ENCODE results near the gene HEPN1. TPM values are rescaled to one million over a fixed set of nuclear protein-coding genes. Genes with fewer than 3 reads are reported as not detected.

The HEPN1 gene
- total RNA-seq, 4 donors from 2014 or later, result not detected

GRCh38 chr11:124878759-124879492, 40.1 kb upstream of the HEPN1 start:
- TF ChIP-seq, protein P1, sequence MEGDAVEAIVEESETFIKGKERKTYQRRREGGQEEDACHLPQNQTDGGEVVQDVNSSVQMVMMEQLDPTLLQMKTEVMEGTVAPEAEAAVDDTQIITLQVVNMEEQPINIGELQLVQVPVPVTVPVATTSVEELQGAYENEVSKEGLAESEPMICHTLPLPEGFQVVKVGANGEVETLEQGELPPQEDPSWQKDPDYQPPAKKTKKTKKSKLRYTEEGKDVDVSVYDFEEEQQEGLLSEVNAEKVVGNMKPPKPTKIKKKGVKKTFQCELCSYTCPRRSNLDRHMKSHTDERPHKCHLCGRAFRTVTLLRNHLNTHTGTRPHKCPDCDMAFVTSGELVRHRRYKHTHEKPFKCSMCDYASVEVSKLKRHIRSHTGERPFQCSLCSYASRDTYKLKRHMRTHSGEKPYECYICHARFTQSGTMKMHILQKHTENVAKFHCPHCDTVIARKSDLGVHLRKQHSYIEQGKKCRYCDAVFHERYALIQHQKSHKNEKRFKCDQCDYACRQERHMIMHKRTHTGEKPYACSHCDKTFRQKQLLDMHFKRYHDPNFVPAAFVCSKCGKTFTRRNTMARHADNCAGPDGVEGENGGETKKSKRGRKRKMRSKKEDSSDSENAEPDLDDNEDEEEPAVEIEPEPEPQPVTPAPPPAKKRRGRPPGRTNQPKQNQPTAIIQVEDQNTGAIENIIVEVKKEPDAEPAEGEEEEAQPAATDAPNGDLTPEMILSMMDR (IDR thresholded peaks at IDR 0.05; ENCODE audit: low read depth), result no peak

DNA sequence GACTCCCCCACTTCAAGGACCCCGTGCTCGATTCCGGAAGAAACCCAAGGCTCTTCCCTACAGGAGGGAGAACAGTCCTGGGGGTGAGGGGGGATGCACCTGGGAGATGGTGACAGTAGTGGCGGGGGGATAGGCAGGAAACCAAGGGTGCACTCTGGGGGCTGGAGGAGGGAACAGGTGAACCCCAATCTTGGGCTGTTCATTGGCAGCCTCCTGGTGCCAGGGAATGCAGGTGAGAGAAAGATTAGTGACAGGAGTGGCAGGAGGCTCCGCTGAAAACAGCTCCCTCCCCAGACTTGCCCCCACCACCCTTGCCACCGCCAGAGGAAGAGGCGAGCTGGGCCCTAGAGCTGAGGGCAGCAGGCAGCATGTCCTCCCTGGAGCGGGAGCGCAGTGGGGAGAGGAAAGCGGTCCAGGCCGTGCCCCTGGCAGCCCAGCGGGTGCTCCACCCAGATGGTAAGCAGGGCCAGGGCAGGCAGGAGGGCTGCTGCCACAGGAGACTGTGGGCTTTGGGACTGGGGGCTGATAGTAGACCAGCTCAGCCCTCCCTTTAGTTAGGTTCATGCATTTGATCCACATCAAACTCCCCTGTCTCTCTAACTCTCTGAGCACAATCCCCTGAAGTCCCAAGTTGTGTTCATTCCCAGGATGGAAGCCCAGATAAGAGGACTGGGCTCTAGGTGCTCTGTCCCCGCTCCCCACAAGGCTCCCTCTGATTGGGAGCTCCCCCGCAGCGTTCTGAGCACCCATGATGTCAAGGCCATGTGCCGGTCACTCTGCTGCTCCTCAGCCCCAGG, 39.4 kb upstream of the HEPN1 start:
- TF ChIP-seq, protein P1 (IDR thresholded peaks at IDR 0.05; ENCODE audit: low read depth), result no peak

- TF ChIP-seq, protein P1 (IDR thresholded peaks at IDR 0.05; ENCODE audit: low read depth), result no peak
Observed at GRCh38 chr11:124880290-124880611, 38.8 kb upstream of the HEPN1 start.

DNA sequence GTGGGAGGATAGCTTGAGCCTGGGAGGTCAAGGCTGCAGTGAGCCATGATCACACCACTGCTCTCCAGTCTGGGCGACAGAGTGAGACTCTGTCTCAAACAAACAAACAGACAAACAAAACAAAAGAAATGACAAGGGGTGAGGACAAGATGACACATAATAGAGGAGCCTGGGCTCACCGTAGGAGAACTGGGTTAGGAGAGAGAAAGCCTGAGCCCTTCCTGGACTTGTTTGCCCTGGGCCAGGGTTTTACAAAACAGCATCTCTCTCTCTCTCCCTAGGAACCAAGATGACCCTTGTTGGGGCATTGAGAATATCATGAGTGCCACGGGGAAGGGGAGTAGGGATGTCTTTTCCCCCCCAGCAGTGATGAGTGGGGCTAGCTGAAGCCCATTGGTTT, 38.1 kb upstream of the HEPN1 start:
- TF ChIP-seq, protein P1 (IDR thresholded peaks at IDR 0.05; ENCODE audit: low read depth), result no peak

DNA sequence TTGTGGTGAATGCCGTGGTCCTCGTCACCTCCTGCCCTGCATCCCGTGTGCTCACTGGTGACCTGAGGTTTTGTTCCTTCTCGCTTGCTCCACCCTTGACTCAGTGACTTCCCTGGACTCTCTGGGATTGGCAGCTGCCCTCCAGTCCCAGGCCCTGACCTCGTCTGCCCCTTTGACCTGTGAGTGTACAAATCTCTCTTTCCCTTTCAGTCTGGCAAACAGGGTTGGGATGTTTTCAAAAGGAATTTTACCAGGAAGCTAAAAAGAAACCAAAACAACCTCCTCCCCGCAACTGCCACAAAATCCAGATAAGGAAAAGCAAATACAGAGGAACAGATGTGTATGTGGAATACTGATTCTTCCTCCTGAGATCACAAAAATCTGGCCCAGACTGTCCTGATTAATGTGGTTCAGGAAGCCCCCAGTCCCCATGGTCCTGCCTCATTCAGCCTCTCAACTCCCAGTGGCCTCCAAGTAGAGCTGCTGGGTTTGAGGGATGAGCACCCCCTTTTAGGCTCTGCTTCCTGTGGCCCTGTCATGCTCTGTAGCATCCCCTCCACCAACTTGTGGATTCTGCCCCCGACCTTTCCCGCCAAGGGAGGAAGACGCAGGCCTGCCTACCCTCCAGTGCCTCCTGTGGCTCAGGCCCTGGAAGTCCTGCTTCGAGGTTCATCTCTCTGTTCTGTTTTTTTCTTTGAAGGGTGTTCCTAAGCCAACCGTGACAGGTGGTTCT, 36.5 kb upstream of the HEPN1 start:
- TF ChIP-seq, protein P1 (IDR thresholded peaks at IDR 0.05; ENCODE audit: low read depth), result no peak

DNA sequence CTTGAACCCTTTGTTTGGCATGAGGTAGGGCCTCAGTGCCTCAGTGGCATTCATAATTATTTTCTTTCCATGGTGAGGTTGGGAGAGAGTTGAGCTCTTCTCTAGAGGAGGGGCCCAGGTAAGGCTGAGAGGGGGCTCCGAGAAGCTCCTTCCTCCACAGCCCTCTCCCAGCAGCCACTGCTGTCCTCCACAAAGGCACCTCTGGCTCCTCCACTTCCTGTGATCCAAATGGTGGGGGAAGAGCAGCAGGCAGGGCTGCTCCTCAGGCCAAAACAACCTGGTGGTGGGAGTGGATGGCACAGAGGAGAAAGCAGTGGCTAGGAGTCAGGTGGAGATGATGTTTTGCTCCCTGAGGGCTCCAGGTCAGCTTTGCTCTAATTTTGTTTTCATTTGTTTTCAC, 34.7 kb upstream of the HEPN1 start:
- TF ChIP-seq, protein P1 (IDR thresholded peaks at IDR 0.05; ENCODE audit: low read depth), result no peak
